GM21515 (cell line): ENCODE data around the gene CDH18.

Experiments used
- ATAC-seq: cut with Tn5 transposase; IDR thresholded peaks from one replicate; pipeline ENCODE4 v1.9.1; 2021; ENCODE audit not compliant: unreplicated experiment

The CDH18 gene, protein sequence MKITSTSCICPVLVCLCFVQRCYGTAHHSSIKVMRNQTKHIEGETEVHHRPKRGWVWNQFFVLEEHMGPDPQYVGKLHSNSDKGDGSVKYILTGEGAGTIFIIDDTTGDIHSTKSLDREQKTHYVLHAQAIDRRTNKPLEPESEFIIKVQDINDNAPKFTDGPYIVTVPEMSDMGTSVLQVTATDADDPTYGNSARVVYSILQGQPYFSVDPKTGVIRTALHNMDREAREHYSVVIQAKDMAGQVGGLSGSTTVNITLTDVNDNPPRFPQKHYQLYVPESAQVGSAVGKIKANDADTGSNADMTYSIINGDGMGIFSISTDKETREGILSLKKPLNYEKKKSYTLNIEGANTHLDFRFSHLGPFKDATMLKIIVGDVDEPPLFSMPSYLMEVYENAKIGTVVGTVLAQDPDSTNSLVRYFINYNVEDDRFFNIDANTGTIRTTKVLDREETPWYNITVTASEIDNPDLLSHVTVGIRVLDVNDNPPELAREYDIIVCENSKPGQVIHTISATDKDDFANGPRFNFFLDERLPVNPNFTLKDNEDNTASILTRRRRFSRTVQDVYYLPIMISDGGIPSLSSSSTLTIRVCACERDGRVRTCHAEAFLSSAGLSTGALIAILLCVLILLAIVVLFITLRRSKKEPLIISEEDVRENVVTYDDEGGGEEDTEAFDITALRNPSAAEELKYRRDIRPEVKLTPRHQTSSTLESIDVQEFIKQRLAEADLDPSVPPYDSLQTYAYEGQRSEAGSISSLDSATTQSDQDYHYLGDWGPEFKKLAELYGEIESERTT

DNA sequence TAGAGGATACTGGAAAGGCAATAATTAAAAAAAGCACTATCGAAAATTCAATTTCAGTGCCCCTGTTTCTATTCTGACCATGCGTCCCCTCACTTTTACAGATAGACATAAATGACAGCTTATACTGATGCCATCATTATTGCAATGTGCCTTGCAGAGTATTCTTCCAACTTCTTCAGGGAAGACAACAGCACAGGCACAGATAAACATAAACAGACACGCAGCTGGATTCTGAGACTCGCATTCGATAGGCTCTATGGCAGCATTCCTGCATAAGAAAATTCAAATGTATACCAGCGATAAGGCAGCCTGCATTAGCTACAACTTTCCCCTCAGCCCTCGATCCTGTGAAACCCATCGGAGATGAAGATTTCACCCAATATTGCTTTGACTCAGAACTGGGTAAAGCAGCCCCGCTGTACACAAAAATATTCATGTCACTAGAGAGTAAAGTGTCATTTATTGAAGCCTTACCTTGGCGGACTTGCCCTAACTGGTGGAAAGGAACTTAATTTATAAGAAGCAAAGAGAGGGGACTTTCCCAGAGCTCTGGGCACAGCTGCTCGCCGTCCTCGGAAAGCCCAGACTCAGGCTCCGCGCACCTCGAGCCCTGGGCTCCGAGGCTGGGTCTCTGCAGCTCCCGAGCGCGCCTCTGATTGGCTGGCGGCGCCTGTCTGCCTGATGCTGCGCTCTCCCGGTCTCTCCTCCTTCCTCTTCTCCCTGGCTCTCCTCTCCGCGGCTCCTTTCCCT lies at the start of gene CDH18:
Gene CDH18 (minus strand): TSS at position 589 of the 750 bp plus-strand sequence. CDS start 149,214 bp downstream, outside the sequence.
- no peak for ATAC-seq

DNA sequence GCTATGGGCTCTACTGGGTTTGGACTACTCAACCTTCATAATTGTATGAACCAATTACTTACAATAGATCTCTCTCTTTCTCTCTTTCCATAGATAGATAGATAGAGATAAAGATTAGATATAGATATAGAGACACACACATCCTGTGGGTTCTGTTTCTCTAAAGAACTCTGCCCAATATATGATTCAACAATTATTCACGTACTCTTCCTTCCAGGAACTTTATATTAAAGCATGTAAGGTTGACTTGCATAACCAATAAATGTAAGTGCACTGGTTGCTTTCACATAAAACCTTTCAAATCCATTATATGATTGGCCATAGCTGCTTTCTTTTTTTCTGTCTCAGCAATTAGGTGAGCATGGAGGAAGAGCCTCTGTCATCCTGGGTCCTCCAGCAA lies 46.7 kb upstream of the CDH18 start:
- no peak for ATAC-seq

DNA sequence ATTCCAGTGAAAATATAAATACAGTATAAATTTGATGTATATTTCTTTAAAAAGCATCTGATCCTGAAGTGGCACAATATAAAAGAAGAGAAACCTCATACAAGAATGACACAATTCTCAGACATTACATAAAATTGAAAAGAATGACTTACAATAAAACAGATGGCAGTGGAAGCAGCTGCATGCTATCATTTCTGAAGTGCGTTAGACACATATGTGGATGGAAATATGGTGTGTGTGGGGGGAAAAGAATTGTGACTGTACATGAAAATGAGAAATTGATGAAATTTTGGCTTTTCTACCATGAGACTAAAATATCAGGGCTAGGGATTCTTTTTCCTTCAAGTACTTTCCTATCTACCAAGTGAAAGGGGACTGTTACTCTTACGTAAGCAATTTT lies 45.9 kb upstream of the CDH18 start:
- ATAC-seq, result no peak

DNA sequence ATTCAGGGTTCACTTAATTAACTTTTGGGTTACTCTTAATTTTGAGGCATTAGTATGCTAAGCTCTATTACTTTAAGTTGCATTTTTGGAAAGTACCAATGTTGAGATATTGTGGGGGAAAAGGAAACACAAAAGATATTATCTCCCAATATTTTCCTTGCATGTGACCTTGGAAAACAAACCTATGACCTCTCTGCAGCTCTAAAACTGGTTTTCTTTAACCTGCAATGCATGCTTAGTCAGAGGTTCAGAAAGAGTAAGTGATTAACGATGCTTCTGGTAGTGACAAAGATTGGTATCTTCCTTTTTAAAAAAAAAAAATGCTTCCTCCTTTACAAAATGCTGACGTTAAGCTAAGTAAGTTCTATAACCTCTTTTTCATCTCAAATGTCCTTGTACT lies 44.9 kb upstream of the CDH18 start:
- ATAC-seq, result no peak

DNA sequence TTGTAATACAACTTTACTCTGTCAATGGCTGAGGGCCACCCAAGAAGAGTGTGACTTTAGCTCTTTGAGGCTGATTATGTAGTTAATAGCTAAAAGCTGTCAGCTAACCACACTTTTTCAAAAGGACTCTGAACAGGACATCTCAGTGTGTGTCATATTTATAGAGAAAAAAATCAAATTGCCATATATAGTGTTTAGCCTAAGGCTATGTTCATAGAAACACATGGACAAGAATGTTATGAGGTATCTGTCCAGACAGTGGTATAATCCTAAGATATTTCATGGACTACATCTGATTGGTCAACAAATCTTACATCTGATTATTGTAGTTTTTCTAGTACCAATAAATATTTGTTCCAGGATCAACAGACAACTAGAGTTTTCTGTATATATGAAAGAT lies 42.1 kb upstream of the CDH18 start:
- ATAC-seq, result no peak

DNA sequence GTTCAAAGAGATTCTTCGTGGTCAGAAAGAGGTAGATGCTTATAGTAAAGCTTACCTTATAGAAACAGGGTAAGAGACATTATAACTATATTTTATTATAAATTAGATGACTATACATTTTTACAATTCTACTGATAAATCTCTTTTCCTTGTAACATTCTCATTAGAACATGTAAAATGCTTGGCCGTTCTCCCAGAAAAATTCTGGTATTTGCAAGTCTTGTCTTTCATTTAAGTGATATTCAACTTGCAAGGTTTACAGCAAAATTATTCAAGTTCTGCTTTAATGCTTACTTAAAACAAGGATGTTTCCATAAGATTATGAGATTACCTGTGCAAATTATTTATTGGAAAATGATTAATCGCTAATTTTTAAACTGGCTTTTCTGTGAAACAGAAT lies 41.3 kb upstream of the CDH18 start:
- no peak for ATAC-seq

DNA sequence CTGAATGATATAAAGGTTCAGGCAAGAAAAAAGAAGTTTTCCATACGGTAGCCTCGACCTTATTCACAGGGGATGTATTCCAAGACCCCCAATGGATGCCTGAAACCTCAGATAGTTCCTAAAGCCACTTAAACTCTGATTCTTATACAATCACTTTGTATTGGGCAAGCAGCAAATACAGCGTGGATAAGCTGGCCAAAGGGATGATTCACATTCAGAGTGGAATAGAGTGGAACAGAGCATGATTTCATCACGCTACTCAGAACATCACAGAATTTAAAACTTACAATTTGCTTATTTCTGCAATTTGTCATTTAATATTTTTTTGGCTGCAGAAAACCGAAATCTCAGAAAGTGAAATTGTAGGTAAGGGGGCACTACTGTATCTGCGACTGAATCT lies 40.5 kb upstream of the CDH18 start:
- ATAC-seq, result no peak

DNA sequence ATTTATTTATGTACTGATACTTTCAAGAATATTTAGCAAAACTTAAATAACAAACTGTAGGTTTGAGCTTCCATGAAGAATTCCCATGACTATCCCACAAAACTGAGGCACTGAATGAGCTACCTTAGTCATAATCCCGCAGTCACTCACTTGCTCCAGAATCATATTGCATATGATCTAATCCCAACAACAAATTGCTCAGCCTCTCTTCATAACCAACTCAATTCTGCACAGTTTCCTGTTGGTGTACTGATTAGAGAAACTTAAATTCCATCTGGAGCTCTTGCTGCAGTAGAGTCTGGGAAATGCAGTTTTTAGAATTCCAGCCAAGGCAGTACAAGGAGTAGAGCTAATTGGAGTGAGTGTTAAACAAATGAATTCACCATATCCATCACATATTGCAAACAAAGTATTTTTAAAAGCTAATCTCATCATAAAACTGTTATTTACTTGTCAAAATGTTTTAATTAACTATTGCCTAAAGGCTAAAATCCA lies 35.7 kb upstream of the CDH18 start:
- no peak for ATAC-seq

DNA sequence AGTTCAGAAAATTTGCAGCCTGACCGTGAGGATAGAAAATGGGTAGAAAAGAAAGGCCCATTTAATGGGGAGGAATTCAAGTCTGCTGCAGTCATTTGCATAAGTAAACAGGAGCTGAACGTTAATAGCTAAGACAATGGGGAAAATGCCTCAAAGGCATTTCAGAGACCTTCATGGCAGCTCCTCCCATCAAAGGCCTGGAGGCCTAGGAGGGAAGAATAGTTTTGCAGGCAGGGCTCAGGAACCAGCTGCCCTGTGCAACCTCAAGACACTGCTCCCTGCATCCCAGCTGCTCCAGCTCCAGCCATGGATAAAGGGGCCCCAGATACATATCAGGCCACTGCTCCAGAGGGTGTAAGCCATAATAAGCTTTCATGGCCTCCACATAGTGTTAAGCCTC lies 32.2 kb upstream of the CDH18 start:
- no peak for ATAC-seq

DNA sequence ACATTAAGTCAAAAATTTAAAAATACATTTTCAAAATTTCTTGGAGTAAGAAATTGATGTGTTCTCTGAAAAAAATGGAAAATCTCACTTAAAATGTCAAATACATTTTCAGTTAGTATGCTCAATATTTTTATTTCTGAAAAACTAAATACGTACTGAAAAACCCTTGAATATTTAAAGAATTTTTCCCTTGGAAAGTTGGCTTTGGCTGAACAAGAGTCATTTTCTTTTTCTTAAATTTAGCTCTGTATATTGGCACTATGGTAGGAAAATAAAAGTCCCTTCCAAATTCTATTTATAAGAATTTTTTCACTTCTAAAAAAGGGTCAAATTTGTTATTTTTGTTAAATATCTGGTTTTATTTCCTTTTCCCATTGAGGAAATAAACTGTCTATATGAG lies 29.0 kb upstream of the CDH18 start:
- no peak for ATAC-seq

DNA sequence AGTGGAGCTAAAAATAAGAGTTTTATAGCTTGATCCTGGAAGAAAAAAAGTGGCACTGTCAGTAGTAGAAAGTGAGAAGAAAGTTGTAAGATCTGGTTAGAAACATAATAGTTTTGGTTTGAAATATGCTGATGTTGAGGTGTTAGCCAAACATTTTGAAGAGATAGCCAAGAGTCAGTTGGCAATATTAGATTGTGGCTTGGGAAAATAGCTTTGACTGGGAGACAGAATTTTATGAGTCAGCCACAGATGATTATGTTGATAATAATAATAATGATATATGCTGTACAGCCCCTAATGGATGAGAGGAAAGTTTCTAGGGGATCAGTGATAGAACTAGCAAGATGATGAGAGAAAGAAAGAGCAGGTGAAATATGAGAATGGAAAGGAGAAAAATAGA lies 12.4 kb upstream of the CDH18 start:
- no peak for ATAC-seq

DNA sequence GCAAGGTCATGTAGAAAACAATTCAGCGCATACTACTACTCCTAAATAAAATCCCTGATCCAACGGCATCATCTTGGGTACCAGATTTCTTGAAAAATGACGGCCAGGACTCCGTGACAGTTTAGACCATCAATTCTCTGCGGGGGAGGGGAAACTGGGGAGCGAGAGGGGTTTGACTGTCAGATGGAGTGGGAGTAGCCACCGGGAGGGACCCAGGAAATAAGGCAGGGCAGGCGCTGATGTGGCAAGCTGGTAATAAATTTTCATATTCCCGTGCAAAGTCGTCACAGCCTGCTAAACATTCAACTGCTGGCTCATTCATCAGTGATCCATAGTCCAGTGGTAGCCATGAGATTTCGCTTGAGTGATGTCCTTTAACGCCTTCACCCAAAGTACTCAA lies 457 bp upstream of the CDH18 start:
- no peak for ATAC-seq

DNA sequence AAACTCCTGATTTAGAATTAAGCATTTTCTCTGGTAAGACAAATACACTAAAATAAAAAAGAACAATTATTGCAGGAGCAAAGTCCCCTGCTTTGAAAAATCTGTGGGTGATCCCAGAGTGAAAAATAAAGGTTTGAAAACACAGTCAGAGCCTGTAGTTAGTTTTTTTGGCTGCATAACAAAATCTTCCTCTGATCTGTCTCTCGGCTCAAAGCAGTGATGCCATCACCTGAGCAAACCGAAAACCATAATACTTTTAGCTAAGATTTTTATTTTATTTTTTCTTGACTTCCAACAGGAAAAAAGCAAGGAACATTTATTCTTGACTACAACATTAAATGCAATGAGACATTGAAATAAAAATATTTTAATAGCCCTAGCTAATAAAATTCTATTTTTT lies 1.2 kb downstream of the CDH18 start:
- no peak for ATAC-seq

DNA sequence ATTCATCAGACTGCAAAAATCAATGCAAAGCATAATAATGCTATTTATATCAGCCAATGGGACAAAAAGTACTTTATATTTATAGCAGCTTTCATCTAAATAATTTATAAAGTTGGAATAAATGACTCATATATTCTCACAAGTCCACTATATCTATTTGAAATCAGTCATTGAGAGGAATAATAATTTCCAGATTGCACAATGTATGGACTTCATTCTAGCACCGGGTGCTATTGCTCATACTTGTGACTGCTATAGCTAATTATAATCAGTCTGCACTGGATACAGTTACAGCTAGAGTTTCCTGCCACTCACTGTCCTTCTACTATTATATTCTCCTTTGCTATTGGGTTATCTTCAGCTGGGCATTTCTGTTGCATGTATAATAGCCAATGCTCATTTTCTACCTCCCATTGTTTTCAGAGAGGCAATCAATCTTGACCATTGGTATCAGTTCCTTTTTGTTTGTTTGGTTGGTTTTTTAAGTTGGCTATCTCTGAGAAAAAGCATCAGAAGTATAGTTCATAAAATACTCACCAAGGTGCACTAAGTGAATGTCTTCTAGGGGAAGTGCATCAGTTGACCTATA lies 1.9 kb downstream of the CDH18 start:
- ATAC-seq, result no peak

DNA sequence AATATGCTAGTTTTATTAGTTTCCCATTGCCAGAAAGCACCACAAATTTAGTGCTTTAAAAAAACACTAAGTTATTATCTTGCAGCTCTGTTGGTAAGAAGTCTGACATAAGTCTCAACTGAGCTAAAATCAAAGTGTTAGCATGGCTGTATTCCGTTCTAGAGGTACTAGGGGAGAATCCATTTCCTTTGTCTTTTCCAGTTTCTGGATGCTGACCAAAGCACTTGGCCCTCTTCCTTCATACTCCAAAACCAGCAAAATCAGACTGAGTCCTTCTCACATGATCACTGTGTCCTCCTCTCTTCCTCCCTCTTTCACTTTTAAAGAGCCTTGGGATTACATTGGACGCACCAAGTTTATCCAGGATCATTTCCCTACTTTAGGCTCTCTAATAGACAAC lies 9.5 kb downstream of the CDH18 start:
- ATAC-seq, result no peak

DNA sequence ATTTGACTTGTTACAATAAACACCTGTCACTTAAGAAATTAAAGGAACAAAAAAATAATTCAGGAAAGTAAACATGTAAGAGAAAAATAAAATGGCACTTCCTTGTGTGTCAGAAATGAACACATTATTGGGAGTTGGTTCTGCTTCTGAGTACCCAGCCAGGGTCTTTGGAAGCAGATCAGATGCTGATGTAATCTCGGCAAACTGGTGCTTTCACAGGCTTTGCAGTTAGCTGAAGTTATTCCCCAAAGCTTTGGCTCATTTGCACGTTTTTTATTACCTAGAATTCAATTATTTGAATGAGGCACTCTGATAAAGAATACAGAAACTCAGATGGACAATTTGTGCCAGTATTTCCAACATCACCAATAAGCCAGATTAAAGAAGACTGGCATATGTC lies 10.9 kb downstream of the CDH18 start:
- no peak for ATAC-seq

DNA sequence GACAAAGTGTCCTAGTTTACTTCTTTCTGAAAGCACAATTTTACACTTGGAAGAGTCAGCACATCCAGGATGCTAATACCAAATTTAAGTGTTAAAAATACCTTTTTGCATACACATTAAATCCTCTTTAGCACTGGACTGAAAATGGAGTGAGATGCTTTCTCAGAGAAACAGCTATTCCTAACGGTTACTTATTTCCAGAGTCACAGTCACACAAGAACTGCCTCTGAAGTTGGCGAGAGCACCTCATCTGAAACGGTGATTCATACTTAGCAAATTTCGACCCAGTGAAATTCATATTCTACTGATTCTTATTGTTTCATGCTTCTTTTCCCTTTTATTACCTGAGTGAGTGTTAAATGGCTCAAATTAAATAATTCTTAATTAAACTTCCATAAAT lies 12.2 kb downstream of the CDH18 start:
- ATAC-seq, result no peak

DNA sequence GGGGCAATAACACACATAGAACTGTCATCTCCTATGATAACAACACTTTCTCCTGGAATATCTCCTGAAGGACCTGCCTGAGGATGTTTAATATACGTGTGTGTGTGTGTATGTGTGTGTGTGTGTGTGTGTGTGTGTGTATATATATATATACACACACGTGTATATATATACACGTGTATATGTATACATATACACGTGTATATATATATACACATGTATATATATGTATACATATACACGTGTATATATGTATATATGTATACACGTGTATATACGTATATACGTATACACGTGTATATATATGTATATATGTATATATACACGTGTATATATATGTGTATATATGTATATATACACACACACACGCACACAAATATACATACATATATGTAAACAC lies 27.5 kb downstream of the CDH18 start:
- no peak for ATAC-seq

DNA sequence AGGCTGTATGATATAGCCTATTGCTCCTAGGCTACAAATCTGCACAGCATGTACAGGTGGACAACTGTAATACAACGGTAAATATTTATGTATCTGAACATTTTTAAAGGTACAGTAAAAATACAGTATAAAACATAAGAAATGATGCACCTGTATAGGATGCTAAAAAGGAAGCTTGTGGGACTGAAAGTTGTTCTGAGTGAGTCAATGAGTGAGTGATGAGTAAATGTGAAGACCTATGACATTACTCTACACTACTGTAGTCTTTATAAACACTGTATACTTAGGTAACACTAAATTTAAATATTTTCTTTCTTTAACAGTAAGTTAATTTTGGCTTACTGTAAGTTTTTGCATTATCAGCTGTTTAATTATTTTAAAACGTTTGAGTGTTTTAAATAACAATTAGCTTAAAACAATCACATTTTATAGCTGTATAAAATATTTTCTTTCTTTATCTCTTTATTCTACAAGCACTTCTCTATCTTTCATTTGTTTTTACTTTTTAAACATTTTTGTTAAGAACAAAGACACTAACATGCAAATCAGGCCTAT lies 28.1 kb downstream of the CDH18 start:
- no peak for ATAC-seq

DNA sequence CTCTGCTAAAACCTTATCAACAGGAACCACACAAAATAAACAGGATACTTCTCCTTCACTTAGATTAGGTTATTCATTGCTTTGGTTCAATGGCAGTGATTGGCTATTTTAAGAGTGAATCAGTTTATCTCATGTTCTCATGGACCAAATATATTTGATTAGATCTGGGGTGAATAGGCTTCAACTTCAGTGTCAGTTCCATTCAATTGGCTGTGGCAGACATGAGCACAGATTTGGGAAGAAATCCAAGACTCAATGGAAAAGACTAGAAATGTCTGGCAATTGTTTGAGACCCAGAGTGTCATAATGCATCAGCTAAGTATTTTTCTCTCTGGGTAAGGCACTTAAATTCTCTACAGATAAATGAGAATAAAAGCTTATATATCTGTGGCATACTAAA lies 37.1 kb downstream of the CDH18 start:
- no peak for ATAC-seq

DNA sequence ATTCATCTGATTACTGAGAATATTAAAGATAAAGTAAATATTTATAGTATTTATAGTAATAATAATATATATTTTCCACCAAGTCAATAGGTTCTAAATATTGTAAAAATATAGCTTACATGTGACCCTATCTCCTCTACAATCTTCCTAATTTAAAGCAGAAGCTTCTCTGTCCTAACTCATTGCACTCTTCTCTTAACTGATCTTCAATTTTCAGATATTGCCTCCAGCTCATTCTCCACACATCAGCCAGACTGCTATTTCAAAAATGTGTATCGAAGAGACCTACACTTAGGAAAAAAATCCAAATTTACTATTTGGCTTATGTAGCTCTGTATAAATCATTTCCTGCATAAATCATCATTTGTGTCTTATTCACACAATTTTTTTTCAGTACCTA lies 47.8 kb downstream of the CDH18 start:
- ATAC-seq, result no peak
